Stimulated activated naive CD4-positive, alpha-beta T cell treated with Interleukin-2 at 50 U/mL for 16 hours (primary cell): ENCODE data around the gene SRPK3.

ENCODE experiments used
- DNase-seq: peaks from one replicate; lab custom pipeline; 2025; lab: John Stamatoyannopoulos, UW

The SRPK3 gene

DNA sequence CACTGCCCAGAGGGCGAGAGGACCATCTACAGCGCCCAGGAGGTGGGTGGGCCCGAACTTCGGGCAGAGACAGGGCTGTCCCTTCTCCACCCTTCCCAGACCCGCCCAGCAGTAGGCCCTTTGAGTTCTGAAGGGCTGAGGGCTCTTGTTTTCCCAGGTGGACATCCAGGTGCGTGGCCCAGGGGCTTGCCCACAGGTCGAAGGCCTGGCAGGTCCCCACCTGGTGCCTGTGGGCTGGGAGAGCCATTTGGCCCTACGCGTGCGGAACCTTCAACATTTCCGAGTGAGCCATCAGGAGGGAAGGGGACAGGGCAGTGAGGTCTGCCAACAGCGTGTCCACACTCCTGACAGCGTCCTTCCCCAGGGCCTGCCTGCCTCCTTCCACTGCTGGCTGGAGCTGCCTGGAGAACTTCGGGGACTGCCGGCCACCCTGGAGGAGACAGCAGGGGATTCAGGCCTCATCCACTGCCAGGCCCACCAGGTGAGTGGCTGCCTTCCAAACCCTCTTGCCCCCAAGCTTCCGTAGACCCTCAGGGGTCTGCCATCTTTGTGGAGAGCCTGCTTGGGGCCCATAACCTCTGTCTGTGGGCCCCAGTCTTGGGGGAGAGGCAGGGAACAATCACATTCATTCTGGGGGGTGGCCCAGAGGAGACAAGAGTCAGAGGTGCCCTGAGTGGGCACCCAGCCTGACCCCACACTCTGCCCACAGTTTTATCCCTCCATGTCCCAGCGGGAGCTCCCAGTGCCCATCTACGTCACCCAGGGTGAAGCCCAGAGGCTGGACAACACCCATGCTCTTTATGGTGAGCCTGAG lies 10.0 kb upstream of the SRPK3 start:
- no peak for DNase-seq

DNA sequence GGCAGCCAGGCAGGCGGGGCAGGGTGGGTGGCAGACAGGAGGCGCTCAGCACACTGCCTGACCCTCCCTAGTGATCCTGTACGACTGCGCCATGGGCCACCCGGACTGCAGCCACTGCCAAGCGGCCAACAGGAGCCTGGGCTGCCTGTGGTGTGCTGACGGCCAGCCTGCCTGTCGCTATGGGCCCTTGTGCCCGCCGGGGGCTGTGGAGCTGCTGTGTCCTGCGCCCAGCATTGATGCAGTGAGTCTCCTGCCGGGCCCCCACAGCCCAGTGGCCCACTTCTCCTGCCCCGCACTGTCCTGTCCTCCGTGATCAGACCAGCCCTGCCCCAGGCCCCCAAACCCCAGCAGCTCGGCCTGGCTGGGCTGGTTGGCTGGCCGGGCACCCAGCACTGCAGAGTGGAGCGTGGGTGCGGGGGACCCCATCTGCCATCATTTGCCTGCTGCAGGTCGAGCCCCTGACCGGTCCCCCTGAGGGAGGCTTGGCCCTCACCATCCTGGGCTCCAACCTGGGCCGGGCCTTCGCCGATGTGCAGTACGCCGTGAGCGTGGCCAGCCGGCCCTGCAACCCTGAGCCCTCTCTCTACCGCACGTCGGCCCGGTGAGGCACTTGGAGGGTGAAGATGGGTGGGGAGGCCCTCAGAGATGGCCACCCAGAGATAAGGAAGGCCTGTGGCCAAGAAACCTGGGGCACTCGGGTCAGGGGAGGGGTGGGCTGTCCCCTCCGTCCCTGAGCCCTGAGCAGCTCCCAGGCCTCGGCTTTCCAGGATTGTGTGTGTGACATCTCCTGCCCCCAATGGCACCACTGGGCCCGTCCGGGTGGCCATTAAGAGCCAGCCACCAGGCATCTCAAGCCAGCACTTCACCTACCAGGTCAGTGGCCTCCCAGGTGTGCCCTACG lies 9.2 kb upstream of the SRPK3 start:
- no peak for DNase-seq

DNA sequence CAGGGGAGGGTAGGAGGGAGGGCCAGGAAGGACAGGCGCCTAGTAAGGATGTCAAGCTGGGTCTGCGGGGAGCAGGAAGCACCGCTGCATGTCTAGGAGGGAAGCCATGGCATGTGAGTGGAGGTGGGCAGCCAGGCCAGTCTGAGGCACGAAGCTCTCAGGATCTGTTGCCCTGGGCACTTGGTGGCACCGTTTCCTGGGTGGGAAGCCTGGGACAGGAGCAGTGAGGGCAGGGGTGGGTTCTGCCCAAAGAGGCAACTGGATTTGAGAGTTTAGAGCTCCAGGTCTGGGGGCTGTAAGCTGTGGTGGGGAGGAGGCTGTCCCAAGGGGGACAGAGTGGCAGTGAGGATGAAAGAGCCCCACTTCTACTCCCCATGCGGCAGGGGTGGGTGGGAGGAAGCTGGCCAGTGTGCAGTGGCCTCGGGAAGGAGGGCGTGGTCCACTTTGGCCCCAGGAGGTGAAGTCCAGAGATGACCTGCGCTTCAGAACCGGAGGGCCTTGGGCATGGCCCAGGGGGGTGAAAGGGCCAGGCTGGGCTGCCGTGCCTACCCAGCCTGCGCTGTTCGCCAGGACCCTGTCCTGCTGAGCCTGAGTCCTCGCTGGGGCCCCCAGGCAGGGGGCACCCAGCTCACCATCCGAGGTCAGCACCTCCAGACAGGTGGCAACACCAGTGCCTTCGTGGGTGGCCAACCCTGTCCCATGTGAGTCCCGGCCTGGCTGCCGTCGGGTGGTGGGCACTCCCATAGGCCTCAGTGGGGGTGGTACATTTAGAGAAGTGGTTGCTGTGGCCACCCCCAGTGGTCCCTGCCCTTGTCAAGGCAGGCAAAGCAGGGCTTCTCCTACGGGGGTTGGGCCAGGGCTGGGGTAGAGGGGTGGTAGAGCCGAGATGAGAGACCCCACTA lies 8.3 kb upstream of the SRPK3 start:
- no peak for DNase-seq

DNA sequence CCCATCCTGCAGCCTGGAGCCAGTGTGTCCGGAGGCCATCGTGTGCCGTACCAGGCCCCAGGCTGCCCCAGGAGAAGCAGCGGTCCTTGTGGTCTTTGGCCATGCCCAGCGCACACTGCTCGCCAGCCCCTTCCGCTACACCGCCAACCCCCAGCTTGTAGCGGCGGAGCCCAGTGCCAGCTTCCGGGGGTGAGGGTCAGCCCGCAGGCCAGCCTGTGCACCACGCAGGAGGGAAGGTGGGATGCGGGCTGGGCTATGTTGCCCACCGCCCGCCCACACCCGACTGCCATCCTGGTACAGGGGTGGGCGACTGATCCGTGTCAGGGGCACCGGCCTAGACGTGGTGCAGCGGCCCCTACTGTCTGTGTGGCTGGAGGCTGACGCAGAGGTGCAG lies 7.6 kb upstream of the SRPK3 start:
- no peak for DNase-seq

DNA sequence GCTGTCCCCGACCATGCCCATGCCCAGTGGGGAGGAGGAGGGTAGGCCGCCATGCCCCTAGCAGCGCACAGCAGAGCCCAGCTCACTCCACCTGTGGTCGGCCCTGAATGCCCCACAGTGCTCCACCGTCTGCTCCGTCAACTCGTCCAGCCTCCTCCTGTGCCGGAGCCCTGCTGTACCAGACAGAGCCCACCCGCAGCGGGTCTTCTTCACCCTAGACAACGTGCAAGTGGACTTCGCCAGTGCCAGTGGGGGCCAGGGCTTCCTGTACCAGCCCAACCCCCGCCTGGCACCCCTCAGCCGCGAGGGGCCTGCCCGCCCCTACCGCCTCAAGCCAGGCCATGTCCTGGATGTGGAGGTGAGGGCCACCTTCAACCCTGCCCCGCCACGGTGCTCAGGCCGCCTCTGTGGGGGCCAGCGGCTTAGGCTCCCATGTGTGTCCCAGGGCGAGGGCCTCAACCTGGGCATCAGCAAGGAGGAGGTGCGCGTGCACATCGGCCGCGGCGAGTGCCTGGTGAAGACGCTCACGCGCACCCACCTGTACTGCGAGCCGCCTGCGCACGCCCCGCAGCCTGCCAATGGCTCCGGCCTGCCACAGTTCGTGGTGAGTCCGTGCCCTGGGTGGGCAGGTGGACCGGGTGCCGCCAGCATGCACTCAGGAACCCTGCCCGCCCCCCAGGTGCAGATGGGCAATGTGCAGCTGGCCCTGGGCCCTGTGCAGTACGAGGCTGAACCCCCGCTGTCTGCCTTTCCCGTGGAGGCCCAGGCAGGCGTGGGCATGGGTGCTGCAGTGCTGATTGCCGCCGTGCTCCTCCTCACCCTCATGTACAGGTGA lies 6.9 kb upstream of the SRPK3 start:
- no peak for DNase-seq

DNA sequence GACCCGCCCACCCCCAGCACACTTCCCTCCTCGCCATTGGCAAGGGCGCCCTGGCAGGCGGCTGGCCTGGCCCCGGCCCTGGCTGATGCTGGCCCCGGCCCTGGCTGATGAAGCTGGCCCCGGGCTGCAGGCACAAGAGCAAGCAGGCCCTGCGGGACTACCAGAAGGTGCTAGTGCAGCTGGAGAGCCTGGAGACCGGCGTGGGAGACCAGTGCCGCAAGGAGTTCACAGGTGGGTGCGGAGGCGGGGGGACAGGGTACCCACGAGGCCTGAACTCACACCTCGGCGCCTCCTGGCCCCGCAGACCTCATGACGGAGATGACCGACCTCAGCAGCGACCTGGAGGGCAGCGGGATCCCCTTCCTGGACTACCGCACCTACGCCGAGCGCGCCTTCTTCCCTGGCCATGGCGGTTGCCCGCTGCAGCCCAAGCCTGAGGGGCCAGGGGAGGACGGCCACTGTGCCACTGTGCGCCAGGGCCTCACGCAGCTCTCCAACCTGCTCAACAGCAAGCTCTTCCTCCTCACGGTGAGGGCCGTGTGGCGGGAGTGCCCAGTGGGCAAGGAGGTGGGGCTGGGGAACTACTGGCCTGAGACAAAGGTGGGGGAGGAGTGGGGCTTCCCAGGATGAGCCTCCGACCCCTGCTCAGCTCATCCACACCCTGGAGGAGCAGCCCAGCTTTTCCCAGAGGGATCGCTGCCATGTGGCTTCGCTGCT lies 6.1 kb upstream of the SRPK3 start:
- DNase-seq, result no peak

DNA sequence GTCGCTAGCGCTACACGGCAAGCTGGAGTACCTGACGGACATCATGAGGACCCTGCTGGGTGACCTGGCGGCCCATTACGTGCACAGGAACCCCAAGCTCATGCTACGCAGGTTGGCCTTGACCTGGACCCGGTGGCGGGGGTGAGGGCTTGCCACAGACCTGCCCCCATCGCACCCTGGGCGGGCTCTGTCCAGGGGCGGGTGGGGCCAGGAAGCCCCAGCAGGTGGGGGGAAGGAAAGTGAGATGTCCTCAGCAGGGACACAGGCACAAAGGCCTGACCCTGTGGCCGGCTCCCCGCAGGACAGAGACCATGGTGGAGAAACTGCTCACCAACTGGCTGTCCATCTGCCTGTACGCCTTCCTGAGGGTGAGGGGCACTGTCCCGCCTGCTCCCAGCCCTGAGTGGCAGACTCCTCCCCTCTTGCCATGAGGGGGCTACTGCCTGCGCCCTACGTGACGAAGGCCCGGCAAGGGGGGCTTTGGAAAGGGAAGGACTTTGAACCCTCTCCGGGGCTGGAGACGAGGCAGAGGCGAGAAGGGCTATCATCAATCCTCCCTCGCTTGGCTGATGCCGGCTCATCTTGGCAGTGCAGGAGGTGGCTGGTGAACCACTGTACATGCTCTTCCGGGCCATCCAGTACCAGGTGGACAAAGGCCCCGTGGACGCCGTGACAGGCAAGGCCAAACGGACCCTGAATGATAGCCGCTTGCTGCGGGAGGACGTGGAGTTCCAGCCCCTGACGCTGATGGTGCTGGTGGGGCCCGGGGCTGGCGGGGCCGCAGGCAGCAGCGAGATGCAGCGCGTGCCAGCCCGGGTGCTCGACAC lies 5.3 kb upstream of the SRPK3 start:
- DNase-seq, result no peak

DNA sequence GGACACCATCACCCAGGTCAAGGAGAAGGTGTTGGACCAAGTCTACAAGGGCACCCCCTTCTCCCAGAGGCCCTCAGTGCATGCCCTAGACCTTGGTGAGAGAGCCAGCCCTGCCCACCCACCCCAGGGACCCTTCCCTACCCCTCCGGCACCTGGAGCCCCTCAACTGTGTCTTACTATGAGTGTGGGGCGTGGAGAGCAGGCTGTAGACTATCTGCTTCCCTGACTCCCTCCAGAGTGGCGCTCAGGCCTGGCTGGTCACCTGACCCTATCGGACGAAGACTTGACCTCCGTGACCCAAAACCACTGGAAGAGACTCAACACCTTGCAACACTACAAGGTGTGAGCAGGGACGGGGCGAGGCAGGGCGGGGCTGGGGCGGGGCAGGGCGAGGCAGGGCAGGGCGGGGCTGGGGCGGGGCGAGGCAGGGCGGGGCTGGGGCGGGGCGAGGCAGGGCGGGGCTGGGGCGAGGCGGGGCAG lies 4.7 kb upstream of the SRPK3 start:
- DNase-seq, result no peak

DNA sequence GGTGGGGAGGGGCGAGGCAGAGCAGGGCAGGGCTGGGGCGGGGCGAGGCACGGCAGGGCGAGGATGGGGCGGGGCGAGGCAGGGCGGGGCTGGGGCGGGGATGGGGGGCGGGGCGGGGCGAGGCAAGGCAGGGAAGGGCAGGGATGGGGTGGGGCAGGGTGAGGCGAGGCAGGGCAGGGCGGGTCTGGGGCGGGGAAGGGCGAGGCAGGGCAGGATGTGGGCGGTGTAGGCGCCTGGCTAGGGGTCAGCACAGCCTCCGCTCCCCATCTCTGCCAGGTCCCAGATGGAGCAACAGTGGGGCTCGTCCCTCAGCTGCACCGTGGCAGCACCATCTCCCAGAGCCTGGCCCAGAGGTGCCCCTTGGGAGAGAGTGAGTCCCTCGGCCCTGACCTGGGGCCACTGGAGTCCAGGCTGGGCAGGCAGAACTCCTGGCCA lies 4.2 kb upstream of the SRPK3 start:
- DNase-seq, result no peak

DNA sequence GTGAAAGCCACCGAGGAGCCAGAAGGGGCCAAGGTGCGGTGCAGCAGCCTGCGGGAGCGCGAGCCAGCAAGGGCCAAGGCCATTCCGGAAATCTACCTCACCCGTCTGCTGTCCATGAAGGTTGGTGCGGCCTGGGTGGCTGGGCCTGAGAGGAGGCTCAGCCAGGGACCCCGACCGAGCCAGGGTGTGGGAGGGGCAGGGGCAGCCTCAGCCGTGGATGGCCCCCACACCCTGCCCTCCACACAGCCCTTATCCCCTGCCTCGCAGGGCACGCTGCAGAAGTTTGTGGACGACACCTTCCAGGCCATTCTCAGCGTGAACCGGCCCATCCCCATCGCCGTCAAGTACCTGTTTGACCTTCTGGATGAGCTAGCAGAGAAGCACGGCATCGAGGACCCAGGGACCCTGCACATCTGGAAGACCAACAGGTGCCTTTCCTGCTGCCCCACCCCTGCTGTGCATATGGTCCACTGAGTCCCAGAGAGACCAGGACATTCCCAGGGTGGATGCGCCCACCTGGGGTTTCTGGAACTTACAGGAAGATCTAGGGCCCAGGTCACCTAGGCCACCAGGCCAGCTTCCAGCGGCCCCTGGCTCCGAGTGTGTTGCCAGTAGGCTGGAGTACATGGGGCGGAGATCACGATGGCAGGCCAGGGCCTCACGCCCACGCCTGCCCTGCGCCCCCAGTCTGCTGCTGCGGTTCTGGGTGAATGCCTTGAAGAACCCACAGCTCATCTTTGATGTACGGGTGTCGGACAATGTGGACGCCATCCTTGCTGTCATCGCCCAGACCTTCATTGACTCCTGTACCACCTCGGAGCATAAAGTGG lies 3.4 kb upstream of the SRPK3 start:
- DNase-seq, result no peak

DNA sequence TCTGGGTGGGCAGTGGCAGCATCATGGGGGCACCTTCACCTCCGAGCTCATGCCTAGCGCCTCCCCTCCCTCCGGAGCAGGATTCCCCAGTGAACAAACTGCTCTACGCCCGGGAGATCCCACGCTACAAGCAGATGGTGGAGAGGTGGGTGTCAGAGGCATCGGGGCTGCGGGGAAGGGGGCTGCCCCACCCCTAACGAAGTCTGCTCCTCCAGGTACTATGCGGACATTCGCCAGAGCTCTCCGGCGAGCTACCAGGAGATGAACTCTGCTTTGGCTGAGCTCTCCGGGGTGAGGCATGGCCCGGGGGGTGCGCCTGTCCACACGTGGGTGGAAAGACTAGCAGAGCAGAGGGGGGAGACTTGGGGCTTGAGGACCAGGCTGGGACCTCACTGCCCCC lies 2.7 kb upstream of the SRPK3 start:
- DNase-seq, result no peak

DNA sequence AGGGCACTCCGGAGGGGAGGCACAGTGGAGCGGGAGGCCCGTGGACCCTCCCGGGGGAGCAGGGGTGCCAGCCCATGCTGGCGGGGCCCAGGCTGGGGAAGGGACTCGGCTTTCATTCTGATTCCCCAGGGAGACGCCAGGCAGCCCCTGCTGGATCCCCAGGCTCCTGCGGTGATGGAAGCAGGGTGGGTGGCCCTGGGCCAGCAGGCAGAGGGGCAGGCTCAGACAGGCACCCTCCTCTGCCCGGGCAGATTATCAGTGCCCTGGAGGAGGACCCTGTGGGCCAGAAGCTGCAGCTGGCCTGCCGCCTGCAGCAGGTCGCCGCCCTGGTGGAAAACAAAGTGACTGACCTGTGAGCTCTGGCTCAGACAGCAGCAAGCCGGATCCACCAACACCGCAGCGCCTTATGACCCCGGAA lies 2.1 kb upstream of the SRPK3 start:
- no peak for DNase-seq

DNA sequence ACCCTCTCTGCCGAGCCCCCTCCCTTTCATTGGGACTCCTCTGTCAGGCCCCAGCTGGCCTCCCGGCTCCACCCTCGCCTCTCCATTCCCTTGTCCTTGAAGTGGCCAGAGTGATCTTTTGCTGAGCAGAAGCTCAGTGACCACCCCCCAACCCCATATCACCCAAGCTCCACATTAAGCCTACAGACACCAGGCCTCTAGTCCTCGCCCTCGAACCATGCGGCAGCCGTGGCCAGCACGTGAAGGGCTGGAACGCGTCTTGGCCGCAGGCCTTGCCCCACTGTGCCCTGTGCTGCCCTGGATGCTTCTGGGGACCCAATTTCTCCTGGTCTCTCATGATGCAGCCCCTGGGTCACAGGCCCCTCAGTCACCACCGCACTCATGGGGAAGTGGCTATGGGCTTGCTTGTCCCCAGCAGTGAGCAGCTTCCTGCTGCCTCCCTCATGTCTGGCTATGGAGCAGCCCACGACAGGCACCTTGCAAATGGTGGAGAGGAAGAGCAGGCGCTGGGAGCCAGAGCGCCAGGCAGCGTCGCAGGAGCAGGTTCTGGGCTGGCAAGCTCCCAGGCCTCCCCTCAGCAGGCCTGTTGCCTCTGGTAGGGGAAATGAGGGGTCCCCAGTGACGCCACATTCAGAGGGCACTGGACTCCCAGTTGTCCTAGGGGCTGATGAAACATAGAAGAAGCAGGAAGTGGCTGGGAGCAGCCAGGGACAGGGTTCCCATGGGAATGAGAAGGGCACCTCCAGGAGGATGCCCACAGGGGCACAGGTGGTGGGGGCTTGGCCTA lies 757 bp upstream of the SRPK3 start:
- no peak for DNase-seq

DNA sequence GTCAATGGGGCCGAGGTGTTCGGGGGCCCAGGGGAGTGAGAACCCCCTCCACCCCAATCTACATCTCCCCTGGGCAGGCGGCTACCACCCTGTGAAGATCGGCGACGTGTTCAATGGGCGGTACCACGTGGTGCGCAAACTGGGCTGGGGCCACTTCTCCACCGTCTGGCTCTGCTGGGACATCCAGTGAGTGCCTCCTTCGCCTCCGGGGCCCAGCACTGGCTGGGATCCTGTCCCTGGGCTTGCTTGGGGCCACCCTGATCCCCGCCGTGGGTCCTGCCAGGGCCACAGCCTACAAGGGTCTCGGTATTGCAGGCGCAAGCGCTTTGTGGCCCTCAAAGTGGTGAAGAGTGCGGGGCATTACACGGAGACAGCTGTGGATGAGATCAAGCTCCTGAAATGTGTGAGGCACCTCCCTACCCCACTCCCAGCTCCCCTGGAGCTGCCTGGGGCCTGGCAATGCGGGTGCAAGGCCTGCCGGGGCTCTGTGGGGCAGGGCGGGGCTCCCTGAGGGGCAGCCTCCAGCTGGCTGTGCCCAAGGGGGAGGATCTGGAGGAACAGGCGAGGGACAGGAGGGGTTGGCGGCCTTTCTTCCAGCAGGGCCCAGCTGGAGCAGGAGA lies 697 bp downstream of the SRPK3 start:
- no peak for DNase-seq

DNA sequence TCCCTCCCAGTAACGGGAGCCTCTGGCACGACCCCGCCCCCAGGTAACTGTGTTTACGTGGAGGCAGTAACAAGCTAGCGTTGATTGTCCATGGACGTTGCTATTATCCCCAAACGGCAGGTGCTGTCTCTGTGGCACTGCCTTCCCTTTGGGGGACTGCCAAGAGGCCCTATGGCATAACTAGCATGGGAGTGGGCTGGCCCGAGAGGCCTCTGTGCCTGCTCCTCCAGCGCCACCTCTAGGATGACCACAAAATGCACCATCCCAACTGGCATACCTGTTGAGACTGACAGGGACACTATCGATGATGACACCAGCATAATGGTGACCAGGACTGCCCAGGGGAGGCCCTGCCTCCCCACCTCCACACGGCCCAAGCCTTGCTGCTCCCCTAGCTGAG lies 1.5 kb downstream of the SRPK3 start:
- DNase-seq, result no peak

DNA sequence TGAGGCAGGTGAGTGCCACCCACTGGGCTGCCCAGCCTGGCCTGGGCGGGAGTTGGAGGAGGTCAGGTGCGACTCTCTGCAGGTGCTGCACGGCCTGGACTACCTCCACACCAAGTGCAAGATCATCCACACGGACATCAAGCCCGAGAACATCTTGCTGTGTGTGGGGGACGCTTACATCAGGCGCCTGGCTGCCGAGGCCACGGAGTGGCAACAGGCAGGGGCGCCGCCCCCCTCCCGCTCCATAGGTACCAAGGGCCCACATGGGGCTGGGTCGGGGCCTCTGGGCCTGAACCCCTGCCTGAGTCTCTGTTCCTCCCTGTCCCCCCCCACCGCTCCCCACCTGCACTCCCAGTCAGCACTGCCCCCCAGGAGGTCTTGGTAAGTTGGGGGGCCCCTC lies 2.0 kb downstream of the SRPK3 start:
- no peak for DNase-seq

DNA sequence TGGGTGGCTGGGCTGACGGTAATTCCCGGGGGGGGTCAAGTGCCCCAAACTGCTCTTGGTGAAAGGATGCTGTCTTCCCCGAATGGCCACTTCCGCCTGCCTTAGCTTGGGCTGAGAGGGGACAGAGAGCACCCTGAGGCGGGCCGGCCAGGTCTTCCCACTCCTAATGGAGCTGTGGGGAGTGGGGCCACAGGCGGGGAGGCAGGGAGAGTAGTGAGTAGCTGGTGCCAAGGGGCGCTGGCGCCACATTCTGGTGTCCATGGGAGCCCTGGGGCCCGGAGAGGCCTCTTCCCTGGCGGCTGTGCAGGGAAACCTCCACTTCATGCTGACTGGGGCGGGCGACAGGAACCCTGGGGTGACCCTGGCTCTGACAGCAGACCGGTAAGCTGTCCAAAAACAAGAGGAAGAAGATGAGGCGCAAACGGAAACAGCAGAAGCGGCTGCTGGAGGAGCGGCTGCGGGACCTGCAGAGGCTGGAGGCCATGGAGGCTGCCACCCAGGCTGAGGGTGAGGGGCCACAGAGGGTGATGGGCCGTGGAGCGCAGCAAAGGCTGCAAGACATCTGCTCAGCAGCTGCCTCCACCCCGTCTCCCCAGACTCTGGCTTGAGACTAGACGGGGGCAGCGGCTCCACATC lies 2.7 kb downstream of the SRPK3 start:
- no peak for DNase-seq
